Measurements from ENCODE around the gene P2RX4. TPM values are rescaled to one million over a fixed set of nuclear protein-coding genes. Genes with fewer than 3 reads are reported as not detected.
A peak's percentile ranks its signal among the peaks of the same experiment; 100 is the strongest.

The P2RX4 gene
- total RNA-seq, 4 donors from 2014 or later, result 20.1 to 57.2 (median 33.6) TPM

DNA sequence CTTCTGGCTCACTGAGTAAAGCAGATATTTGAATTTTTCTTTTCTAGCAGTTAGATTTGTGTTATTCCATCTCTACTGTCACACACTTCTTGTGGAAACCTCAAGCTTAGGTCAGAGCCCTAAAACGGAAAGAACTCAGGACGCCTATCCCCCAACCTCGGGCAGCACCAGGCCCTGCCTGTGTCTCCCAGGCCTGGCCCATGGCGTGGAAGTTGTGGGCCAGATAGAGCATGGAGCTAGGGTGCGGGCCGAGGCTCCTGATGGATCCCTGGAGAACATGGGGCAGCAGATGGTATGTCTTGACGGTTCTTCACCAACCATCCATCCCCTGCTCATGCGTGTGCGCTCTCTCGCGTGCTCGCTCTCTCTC lies 20.6 kb downstream of the P2RX4 start:
- 86 to 92% methylated on average over 12 of the region's 12 CpGs for WGBS, 2 donors
- H3K36me3 ChIP-seq, result peaks cover 2 to 83% (median 13%) of the 10 kb centered on the region in 3 donors
- no peak overlapping the region for H3K27ac ChIP-seq
- H3K27me3 ChIP-seq, result no peaks in the 10 kb centered on the region
- no peak for TF ChIP-seq POLR2A (IDR thresholded peaks at IDR 0.05)
- TF ChIP-seq, protein P1, sequence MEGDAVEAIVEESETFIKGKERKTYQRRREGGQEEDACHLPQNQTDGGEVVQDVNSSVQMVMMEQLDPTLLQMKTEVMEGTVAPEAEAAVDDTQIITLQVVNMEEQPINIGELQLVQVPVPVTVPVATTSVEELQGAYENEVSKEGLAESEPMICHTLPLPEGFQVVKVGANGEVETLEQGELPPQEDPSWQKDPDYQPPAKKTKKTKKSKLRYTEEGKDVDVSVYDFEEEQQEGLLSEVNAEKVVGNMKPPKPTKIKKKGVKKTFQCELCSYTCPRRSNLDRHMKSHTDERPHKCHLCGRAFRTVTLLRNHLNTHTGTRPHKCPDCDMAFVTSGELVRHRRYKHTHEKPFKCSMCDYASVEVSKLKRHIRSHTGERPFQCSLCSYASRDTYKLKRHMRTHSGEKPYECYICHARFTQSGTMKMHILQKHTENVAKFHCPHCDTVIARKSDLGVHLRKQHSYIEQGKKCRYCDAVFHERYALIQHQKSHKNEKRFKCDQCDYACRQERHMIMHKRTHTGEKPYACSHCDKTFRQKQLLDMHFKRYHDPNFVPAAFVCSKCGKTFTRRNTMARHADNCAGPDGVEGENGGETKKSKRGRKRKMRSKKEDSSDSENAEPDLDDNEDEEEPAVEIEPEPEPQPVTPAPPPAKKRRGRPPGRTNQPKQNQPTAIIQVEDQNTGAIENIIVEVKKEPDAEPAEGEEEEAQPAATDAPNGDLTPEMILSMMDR (IDR thresholded peaks at IDR 0.05), result peak in 1 of 5 experiments; percentile 15
- peaks cover 0 to 9% (median 0%) of the 10 kb centered on the region in 4 donors for H3K4me1 ChIP-seq
- H3K4me3 ChIP-seq, result no peak overlapping the region
- H3K9me3 ChIP-seq, result no peaks in the 10 kb centered on the region
- no peak for DNase-seq (ENCODE audit: low spot score in 2 of 2)

DNA sequence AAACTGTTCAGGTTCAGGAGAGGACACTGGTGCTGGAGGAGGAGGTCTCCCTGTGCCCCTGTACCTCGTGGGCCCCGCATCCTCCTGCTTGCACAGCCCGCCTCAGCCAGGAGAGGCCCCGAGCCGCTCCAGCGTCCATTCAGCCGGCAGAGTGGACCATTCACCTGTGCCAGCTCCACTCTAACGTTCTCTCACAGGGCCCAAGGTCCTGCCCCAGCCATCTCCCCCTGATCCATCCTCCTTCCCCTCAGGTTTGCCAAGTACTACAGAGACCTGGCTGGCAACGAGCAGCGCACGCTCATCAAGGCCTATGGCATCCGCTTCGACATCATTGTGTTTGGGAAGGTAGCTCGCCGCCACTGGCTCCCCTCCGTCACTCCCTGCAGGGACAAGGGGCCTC lies 22.2 kb downstream of the P2RX4 start:
- no peak overlapping the region for H3K4me3 ChIP-seq
- no peaks in the 10 kb centered on the region for H3K9me3 ChIP-seq
- H3K27ac ChIP-seq, result no peak overlapping the region
- no peak for DNase-seq (ENCODE audit: low spot score in 2 of 2)
- TF ChIP-seq, protein P1 (IDR thresholded peaks at IDR 0.05), result no peak
- TF ChIP-seq POLR2A (IDR thresholded peaks at IDR 0.05), result no peak
- no peak for TF ChIP-seq EP300 (IDR thresholded peaks at IDR 0.05)
- 85 to 91% methylated on average over 16 of the region's 16 CpGs for WGBS, 2 donors
- H3K27me3 ChIP-seq, result no peaks in the 10 kb centered on the region
- H3K4me1 ChIP-seq, result peaks cover 0 to 9% (median 0%) of the 10 kb centered on the region in 4 donors
- peaks cover 2 to 83% (median 13%) of the 10 kb centered on the region in 3 donors for H3K36me3 ChIP-seq

DNA sequence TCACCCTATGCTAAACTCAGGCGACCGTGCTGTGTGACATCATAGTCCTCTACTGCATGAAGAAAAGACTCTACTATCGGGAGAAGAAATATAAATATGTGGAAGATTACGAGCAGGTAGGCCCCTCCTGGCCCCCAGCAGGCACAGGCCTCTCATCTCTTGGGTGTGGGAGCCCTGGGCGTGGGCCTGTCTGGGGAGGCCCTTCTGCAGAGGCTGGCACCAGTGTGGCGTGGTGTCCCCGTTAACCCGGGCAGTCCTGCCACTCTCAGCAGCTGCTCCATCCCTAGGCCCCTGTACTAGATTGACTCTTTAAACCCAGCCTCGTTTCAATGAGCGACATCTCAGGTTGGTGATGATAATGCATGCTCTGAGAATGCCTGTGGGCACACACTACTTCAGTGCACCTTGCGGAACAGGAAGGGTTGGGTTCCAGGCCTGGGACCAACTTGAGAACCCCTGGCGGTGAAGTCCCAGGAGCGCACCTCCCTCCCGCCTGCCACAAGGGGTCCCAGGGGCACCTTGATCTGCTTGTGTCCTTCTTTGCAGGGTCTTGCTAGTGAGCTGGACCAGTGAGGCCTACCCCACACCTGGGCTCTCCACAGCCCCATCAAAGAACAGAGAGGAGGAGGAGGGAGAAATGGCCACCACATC lies 23.2 kb downstream of the P2RX4 start:
- H3K4me1 ChIP-seq, result peaks cover 0 to 18% (median 0%) of the 10 kb centered on the region in 4 donors
- WGBS, 2 donors, result 88 to 96% methylated on average over 9 to 11 of the region's 14 CpGs
- H3K27me3 ChIP-seq, result no peaks in the 10 kb centered on the region
- no peaks in the 10 kb centered on the region for H3K9me3 ChIP-seq
- DNase-seq (ENCODE audit: low spot score in 2 of 2), result no peak
- TF ChIP-seq, protein P1 (IDR thresholded peaks at IDR 0.05), result no peak
- TF ChIP-seq EP300 (IDR thresholded peaks at IDR 0.05) (no peak), POLR2A (IDR thresholded peaks at IDR 0.05) (no peak)
- H3K27ac ChIP-seq, result no peak overlapping the region
- no peak overlapping the region for H3K4me3 ChIP-seq
- H3K36me3 ChIP-seq, result peaks cover 0 to 89% (median 13%) of the 10 kb centered on the region in 3 donors

DNA sequence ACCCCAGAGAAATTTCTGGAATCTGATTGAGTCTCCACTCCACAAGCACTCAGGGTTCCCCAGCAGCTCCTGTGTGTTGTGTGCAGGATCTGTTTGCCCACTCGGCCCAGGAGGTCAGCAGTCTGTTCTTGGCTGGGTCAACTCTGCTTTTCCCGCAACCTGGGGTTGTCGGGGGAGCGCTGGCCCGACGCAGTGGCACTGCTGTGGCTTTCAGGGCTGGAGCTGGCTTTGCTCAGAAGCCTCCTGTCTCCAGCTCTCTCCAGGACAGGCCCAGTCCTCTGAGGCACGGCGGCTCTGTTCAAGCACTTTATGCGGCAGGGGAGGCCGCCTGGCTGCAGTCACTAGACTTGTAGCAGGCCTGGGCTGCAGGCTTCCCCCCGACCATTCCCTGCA lies 23.7 kb downstream of the P2RX4 start:
- TF ChIP-seq EP300 (IDR thresholded peaks at IDR 0.05) (no peak), POLR2A (IDR thresholded peaks at IDR 0.05) (no peak)
- TF ChIP-seq, protein P1 (IDR thresholded peaks at IDR 0.05), result no peak
- Histone ChIP-seq H3K27me3 (no peaks in the 10 kb centered on the region), H3K27ac (no peak overlapping the region), H3K4me3 (no peak overlapping the region), H3K9me3 (no peaks in the 10 kb centered on the region), H3K4me1 (peaks cover 0 to 22% (median under 1%) of the 10 kb centered on the region in 4 donors), H3K36me3 (peaks cover 0 to 87% (median 12%) of the 10 kb centered on the region in 3 donors)
- 80 to 94% methylated on average over 7 to 11 of the region's 11 CpGs for WGBS, 2 donors
- DNase-seq (ENCODE audit: low spot score in 2 of 2), result no peak

DNA sequence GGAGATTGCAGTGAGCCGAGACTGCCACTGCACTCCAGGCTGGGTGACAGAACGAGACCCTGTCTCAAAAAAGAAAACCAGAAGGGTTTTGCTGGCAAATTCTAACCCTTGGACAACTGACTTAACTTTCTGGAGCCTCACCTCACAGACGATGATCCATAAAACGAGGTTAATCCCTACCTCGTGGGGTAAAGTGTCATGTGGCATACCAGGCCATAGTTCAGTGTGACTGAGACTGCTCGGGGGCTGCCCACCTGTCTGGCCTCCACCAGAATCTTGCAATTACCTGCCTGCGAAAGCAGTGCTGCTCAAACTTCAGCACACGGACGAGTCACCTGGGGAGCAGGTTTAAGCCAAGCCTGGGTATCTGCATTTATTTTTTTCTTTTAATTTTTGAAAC lies 26.8 kb downstream of the P2RX4 start:
- WGBS, 2 donors, result 86 to 89% methylated on average over 9 of the region's 9 CpGs
- Histone ChIP-seq H3K27me3 (no peaks in the 10 kb centered on the region), H3K27ac (no peak overlapping the region), H3K4me3 (no peak overlapping the region), H3K4me1 (peaks cover 0 to 44% (median 10%) of the 10 kb centered on the region in 4 donors), H3K9me3 (no peaks in the 10 kb centered on the region), H3K36me3 (peaks cover 0 to 75% (median 4%) of the 10 kb centered on the region in 3 donors)
- no peak for TF ChIP-seq POLR2A (IDR thresholded peaks at IDR 0.05)
- TF ChIP-seq EP300 (IDR thresholded peaks at IDR 0.05), result no peak
- TF ChIP-seq, protein P1 (IDR thresholded peaks at IDR 0.05), result no peak
- no peak for DNase-seq (ENCODE audit: low spot score in 2 of 2)

Measured in tibial nerve (tissue), 4 donors.